ENCODE results near the gene NHLRC4.

NHLRC4 gene

DNA sequence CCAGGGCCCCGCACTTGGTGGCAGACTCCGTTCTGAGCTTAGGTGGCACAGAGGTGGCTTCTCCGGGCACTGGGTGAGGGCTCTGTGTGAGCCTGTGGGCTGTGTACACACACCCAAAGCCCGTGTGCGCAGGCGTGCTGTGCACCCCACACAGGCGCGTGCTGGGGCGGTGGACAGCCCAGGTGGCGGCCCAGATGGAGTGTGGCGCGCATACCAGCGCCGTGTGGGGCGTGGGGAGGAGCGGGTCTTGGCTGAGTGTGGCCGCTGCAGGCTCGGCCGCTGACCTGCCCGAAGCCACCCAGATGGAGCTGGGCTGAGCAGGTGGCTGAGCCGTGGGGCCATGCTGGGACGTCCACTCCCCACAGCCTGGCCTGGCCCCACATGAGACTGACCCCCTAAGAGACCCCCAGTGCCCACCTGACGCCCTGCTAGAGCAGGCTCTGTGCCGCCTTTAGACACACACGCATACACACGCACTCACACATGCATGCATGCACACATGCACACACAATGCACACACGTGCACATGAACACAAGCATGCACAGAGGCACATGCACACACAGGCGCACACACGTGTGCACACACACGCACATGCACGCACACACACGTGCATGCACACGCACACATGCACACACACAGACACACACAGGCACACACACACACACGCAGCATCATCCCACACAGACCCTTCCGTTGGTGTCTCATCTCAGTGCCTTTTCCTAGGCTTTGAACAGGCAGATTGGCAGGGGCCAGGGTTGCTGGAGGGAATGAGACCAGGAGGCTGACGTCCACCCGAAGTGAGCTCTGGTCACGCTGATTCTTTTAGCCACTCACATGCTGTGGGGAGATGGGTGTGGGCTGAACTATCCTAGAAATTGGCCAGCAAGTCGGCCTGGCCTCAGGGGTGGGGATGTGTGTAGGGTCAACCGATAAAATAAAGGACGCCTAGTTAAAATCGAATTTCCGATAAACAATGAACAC lies 4.6 kb upstream of the NHLRC4 start:
- DNase-seq, result no peak

DNA sequence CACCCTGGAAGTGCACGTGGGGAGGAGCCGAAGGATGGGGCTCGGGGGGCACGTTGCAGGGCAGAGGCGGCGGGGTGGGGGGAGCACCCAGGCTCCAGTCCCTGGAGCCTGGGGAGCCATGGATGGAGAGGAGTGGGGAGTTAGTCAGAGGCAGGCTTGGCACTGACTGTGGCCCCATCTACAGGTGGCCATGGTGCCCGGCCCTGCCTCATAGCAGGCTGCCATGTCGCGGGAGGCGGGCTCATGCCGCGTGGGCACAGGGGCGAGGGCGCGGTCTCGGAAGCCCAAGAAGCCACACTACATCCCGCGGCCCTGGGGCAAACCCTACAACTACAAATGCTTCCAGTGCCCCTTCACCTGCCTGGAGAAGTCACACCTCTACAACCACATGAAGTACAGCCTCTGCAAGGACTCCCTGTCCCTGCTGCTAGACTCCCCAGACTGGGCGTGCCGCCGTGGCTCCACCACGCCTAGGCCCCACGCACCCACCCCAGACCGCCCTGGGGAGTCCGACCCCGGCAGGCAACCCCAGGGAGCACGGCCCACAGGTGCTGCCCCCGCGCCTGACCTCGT lies 3.6 kb upstream of the NHLRC4 start:
- in situ Hi-C loops (cut with MboI; ENCODE audit: low pct_unique_long_range_greater_than_20kb, low sequenced_read_pairs), result no loop called here
- DNase-seq, result no peak

More for the DNA sequence above, 4.6 kb upstream of the NHLRC4 start:
- in situ Hi-C loops (cut with MboI; ENCODE audit: low pct_unique_long_range_greater_than_20kb, low sequenced_read_pairs), result no loop called here

DNA sequence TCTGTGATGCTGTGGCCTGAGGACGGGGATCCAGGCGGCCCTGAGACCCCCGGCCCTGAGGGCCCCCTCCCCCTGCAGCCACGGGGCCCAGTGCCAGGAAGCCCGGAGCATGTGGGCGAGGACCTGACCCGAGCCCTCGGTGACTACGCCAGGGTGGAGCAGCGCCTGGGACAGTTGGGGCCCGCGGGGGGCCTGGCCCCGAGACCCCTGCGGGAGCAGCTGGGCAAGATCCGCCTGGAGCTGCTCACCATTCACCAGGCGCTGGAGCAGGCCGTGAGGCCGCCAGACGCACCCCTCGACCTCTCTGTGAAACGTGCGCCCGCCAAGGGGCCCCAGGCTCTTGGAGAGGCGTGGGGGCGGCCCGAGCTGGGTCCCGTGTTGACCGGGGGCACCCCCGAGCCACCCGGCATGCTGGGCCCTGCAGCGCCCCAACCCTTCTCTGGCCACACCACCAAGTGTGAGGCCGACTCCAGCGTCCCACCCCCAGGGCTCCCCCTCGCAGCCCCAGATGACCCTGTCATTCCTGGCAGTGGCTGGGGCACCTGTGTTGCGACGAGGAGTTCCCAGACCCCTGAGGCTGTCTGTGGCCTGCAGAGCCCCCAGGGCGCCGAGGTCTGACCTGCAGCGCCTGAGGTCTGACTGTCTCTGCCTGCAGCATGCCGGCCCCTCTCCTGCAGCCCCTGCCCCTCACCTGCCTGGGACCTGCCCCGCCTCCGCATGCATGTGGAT lies 2.0 kb upstream of the NHLRC4 start:
- in situ Hi-C loops (cut with MboI; ENCODE audit: low pct_unique_long_range_greater_than_20kb, low sequenced_read_pairs), result no loop called here
- no peak for DNase-seq

DNA sequence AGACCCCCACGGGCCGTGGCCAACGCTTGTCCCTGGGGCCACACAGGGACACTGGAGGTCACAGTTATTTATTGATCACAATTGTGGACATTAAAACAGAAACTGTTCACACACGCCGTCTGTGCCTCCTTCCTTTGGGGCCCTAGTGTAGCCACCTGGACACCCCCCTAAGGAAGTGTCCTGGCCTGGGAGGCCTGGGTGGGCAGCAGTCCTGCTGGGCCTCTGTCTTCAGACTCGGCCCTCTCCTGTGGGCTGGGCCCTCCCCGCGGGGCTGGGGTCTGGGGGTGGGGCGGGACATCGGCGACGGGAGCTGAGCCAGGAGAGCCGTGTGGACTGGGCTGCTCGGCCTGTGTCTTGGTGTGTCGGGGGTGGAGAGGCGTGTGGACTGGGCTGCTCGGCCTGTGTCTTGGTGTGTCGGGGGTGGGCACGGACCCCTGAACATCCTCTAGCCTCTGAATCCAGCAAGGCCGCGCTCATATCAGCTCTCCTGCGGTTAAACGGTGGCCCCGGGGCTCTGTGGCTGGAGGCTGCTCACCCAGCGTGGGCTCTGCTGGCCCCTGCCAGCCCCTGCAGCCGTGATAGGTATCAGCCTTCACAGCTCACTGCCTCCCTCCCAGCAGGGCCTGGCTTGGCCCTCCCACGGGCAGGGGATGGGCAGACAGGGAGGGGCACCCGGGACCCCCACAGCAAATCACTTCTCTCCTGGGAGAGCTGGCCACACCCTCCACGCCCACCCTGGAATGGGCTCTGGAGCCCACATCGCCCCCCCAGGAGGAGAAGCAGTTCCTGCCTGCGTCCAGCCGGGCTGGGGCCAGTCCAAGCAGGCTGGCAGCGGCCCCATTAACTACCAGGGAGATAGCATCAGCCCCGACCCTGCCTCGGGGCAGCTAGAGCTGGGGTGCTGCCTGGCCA lies 1.1 kb upstream of the NHLRC4 start:
- DNase-seq, result no peak
- in situ Hi-C loops (cut with MboI; ENCODE audit: low pct_unique_long_range_greater_than_20kb, low sequenced_read_pairs), result no loop called here

DNA sequence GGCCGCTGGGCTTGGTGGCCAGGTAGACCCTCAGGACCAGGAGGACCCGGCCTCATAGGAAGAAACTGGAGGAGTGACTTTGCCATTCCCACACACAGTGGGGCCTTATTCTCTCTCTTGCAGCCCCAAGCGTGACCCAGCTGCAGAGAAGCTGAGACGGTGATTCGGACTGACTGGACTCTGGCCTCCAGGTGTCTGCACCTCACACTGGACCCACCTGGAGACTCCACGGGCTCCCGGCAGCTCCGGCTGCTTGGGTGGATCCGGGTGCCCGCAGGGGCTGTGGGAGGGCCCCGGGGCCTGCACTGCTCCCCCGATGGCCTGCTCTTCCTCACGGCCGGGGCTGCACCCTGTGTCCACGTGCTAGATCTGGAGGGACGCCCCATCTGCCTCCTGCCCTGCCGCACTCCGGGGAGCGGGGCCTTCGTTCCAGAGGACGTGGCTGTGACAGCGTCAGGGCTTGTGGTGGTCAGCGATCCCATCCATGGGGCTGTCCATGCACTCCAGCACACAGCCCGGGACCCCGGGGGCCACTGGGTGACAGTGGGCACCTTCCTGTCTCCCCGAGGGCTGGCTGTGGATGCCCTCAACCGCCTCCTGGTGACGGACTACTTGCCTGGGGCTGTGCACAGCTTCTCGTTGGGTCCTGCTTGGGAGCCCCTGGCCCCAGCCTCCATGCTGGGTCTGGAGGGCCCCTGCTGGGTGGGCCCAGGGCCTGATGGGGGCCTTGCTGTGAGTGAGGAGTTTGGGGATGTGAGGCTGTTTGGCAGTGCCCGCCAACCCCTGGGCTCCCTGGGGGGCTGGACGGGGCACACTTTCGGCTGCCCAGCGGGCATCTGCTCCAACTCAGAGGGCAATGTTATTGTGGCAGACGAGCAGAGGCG lies 810 bp downstream of the NHLRC4 start:
- in situ Hi-C loops (cut with MboI; ENCODE audit: low pct_unique_long_range_greater_than_20kb, low sequenced_read_pairs), result no loop called here
- DNase-seq, result no peak

DNA sequence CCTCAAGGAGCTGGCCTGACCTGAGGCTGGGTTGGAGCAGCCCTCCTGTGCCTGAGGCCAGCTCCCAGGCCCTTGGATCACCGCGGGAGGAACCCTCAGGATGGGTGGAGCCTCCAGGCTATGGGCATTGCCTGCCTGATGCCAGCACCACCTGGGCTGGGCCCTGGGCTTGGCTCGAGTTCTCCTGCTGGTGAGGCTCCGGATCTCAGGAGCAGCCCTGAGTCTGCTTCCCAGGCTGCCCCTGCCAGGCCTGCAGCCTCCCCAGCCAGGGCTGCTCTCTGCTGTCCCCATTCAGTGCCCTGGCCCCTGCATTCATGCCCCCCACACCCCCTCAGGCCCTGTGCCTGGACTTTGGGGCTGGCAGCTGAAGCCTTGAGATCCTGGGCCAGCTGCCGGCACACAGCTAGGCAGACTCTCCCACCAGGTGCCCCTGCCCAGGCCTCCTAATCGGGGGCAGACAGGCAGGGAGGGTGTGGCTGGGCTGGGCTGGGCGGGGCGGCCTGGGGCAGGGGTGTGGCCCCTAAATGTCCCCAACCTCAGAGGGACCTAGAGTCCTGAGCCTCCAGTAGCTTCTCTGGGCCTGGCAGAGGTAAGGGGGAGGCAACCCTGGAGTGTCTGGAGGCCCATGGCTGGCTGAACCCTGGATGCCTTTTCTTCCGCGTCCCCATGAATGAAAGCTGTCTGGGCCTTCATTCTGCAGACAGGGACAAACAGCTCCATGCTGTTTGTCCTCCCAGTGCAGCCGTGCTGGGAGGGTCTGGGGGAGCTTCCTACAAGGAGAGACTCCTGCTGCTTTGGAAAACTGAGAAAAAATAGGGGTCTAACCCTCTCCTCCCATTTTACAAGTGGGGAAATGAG lies 1.8 kb downstream of the NHLRC4 start:
- in situ Hi-C loops (cut with MboI; ENCODE audit: low pct_unique_long_range_greater_than_20kb, low sequenced_read_pairs), result no loop called here
- no peak for DNase-seq

DNA sequence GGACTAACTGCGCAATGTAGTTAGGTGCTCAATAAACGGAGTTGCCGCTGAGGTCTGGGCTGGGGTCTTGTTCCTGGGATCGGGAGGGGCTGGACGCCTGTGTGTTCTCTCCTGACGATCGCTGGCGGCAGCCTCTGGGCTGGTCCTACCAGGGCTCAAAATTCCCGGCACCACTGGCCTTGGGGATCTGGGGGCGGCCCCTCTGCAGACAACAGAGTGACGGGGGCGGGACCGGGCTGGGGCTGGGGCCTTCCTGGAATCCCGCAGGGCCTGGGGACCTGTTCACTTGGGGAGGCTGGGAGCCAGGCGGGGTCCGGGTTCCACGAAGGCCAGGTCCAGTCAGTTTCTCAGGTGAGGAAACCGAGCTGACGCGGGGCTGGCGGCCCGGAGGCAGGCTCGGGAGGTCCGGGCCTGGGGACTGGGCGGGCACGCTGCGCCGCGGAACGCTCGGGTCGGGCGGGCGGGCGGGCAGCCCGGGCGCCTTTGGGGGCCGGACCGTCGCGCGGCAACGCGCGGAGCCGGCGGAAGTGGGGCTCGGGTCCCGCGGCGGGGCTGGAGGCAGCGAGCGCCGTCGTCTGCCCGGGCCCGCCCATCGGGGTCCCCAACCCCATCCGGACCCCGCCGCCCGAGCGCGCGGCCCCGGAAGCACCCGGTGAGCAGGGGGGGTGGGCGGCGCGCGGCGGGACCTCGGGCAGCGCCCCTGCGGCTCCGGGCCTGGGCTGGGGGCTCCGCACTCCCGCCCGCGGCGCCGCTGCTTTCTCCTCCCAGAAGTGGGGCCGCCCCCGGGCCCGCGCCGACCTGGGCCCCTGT lies 2.8 kb downstream of the NHLRC4 start, which contains the start of gene PIGQ:
Gene PIGQ (plus strand): TSS at position 524 of the 810 bp plus-strand sequence. CDS start 4,107 bp downstream, outside the sequence.
- in situ Hi-C loops (cut with MboI; ENCODE audit: low pct_unique_long_range_greater_than_20kb, low sequenced_read_pairs), result no loop called here
- DNase-seq, result peak; percentile 46

DNA sequence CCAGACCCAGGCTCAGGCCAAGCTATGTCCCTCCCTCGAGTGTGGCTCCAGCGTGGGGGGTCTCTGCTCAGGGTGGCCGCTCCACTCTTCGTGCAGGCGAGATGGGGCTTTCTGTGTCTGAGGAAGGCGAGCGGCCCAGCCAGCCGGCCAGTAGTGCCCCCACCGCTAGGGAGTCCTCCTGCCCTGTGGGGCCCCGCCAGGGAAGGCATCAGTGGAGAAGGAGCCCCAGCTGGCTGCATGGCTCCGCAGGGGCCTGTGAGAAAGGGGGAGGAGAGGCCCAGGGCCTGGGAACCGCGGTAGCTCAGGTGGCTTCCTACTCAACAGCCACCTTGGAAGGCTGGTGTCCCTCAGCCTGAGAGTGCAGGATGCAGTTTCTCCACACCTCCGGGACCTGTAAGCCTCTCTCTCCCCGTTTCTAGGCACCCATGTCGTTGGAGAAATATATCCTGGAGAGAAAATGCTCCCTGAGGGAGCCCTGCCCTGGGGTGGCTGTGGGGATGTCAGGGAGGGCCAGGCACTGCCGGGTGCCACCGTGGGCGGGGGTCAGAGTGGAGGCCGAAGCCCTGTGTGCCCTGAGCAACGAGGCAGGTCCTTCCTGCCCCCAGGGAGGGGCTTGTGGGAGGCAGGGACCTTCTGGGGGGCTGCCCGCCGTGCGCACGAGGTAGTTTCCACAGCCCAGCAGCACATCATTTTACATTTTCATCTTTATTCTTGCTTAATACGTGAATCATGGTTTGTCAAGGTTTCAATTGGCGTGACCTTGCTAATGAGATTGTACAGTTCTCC lies 6.3 kb downstream of the NHLRC4 start:
- no peak for DNase-seq
- in situ Hi-C loops (cut with MboI; ENCODE audit: low pct_unique_long_range_greater_than_20kb, low sequenced_read_pairs), result no loop called here

DNA sequence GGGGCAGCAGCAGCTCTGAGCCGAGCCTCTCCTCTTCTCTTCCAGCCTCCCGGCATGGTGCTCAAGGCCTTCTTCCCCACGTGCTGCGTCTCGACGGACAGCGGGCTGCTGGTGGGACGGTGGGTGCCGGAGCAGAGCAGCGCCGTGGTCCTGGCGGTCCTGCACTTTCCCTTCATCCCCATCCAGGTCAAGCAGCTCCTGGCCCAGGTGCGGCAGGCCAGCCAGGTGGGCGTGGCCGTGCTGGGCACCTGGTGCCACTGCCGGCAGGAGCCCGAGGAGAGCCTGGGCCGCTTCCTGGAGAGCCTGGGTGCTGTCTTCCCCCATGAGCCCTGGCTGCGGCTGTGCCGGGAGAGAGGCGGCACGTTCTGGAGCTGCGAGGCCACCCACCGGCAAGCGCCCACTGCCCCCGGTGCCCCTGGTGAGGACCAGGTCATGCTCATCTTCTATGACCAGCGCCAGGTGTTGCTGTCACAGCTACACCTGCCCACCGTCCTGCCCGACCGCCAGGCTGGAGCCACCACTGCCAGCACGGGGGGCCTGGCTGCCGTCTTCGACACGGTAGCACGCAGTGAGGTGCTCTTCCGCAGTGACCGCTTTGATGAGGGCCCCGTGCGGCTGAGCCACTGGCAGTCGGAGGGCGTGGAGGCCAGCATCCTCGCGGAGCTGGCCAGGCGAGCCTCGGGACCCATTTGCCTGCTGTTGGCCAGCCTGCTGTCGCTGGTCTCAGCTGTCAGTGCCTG lies 7.4 kb downstream of the NHLRC4 start:
- no peak for DNase-seq
- in situ Hi-C loops (cut with MboI; ENCODE audit: low pct_unique_long_range_greater_than_20kb, low sequenced_read_pairs), result no loop called here

DNA sequence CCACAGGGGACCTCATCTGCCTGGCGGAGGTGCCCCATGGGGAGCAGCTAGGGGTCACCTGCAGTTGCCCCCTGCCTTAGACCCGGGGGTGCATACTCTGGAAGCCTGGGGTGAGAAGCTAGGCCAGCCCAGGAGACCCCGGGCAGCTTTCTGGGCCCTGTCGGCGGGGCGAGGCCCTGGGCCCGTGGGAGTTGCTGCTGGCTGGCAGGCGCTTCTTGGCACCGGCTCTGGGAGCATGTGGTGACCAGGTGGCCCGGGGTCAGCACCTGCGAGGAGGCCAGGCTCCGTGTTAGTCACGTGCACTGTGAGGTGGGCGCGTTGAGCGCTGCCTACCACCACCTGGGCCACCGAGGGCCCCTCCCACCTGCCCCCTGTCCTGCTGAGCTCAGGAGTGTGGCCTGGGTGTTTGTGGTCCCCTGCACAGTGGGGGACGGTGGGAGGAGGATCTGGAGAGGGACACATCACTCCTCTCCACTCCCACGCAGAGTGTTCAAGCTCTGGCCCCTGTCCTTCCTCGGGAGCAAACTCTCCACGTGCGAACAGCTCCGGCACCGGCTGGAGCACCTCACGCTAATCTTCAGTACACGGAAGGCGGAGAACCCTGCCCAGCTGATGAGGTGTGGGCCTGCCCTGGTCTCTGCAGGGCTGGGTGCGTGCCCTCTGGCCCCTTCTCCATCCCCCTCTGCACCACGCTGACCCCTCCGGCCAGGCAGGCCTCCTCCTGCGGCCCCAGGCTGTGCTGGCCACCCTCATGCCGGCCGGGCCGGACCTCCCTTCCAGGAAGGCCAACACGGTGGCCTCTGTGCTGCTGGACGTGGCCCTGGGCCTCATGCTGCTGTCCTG lies 8.8 kb downstream of the NHLRC4 start:
- DNase-seq, result no peak
- in situ Hi-C loops (cut with MboI; ENCODE audit: low pct_unique_long_range_greater_than_20kb, low sequenced_read_pairs), result no loop called here

DNA sequence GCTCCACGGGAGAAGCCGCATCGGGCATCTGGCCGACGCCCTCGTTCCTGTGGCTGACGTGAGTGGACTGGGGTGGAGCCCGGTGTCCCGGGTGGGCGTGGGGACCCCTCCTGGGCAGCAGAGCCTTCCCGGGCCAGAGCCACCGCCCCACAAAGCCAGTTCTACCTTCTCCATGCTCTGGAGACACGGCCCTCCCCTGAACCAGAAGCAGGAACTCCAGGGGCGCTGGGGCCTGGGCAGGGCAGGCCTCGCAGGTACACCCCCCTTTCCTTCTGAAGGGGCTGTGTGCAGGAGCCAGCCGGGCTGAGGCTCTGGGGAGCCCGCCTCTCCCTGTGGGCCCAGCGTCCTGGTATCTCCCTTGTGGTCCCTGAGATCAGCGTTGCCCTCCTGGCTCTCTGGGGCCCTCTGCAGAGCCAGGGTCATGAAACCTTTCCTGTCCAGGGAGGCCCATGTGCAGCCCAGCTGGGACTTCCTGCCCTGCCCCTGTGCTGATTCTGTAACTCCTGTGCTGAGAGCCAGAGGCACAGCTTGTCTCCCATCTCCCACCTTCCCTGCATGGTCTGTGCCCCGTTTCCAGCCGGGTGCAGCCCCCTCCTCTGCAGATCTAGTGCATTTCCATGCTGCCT lies 9.5 kb downstream of the NHLRC4 start:
- DNase-seq, result no peak
- in situ Hi-C loops (cut with MboI; ENCODE audit: low pct_unique_long_range_greater_than_20kb, low sequenced_read_pairs), result no loop called here

DNA sequence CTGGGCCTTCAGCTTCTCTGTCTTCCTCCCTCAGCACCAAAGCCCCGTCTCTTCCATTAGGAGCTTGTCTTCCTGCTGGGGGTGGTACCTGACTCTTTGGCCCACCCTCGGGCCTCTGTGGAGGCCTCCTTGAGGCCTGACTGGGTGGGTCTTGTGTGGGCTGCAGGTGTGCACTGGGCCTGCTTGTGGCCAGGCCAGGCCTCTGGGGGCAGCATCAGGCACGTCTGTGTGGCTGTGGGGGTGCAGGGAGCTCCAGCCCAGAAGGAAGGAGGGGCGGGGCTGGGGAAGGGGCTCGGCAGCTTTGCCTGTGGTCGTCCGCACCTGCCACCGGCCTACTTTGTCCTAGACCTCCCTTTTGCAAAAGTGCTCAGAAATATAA lies 10.0 kb downstream of the NHLRC4 start:
- in situ Hi-C loops (cut with MboI; ENCODE audit: low pct_unique_long_range_greater_than_20kb, low sequenced_read_pairs), result no loop called here
- DNase-seq, result no peak

DNA sequence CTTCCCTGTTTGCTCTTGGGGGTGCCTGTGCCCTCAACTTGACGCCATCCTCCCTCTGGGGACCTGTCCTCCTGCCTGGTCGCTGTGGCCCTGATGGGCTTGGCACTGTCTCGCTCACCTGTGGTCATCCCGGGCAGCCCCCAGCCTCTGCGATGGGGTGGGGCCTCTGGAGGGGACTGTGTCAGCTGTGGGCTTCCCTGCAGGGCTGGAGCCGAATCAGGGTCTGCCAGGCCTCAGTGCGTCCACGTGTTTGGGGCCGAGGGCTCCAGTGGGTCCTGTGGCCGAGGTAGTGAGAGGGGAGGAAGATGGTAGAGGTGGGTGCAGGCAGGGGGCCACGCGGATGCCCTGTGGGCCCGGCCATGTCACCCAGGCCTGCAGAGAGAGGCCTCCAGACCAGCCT lies 11.0 kb downstream of the NHLRC4 start:
- in situ Hi-C loops (cut with MboI; ENCODE audit: low pct_unique_long_range_greater_than_20kb, low sequenced_read_pairs), result no loop called here
- DNase-seq, result no peak
